HG02588 (cell line): Measurements from ENCODE around the gene COMMD2.

Source experiments
- ATAC-seq: cut with Tn5 transposase; IDR thresholded peaks from one replicate; pipeline ENCODE4 v1.9.1; 2021; ENCODE audit warnings: mild to moderate bottlenecking, moderate library complexity; ENCODE audit not compliant: unreplicated experiment

COMMD2 gene

DNA sequence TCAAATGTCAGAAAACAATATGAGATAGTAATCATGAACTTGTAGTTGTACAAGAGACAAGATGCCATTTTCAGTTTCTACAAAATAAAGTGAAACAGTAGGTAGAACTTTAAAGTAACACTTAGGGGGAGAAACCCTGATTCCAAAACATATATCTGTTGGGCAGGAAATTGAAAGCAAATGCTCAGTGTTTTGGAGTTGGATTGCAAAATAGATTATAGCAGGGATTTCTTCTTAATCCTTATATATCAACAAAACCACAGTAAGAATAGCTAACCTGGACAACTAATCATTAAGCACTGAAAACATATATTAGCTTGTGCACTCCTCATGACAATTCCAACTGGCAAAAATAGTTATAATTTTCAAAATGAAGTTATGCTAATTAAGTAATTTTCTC lies 46.9 kb downstream of the COMMD2 start:
- ATAC-seq: no peak

DNA sequence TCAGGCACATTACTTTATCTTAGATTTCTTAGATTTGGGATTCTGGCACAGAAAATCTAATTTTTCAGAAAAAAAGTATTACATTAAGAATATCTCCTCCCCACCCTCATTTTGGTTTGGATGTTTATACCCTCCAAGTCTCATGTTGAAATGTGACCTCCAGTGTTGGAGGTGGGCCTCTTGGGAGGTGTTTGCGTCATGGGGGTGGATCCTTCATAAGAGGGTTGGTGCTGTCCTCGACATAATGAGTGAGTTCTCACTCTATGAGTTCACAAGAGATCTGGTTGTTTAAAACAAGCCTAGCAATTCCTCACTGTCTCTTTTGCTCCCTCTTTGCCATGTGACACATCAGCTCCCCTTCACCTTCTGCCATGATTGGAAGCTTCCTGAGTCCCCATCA lies 48.8 kb downstream of the COMMD2 start:
- no peak for ATAC-seq

DNA sequence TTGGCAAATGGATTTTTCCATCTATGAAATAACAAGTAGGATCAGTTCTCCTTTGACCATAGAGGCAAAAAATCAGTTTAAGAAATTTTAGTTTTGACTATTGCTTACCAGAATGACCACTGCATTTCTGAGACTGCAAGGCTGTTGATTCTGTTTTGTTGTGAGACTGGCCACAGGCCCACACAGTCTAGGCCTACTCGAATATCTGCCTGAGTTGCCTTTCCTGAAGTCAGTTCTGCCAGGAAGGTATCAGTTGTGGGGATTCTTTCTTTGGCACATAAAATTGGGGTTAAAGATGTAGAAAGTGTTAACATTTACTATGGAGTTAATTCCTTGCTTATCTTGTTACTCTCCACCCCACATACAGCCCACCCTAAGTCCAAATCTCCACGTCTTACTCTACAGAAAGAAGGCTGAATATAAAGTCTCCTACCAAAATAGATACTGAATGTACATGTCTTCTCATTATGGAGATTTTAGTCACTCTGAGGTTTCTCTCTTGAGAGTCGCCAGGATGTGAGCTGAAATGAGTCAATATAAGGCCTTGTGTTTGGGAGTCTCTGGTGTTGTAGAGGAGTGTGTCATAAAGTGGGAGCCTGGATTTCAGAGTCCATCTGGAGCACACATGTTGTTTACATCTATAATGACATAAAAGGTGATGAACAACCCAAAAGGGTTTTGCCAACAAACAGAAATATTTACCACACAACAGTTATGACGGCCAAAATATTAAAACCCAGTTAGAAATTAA lies 49.4 kb downstream of the COMMD2 start:
- no peak for ATAC-seq

DNA sequence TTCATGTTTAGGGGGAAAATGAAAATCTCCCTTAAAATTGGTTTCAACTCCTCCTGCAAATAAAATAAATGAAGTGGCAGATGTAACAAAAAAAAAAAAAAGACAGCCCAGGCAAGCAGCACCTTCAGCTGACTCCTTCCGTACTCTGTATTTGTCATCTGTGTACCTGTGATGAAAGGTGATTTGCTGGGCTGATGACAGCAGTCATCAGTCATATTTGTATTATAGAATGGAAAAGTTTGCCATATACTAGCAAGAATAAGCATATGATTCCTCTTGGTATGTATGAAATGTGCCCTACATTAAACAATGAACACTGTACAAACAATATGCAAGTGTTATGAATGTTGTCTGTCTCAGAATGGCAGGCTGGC lies 50.3 kb downstream of the COMMD2 start:
- ATAC-seq: no peak

DNA sequence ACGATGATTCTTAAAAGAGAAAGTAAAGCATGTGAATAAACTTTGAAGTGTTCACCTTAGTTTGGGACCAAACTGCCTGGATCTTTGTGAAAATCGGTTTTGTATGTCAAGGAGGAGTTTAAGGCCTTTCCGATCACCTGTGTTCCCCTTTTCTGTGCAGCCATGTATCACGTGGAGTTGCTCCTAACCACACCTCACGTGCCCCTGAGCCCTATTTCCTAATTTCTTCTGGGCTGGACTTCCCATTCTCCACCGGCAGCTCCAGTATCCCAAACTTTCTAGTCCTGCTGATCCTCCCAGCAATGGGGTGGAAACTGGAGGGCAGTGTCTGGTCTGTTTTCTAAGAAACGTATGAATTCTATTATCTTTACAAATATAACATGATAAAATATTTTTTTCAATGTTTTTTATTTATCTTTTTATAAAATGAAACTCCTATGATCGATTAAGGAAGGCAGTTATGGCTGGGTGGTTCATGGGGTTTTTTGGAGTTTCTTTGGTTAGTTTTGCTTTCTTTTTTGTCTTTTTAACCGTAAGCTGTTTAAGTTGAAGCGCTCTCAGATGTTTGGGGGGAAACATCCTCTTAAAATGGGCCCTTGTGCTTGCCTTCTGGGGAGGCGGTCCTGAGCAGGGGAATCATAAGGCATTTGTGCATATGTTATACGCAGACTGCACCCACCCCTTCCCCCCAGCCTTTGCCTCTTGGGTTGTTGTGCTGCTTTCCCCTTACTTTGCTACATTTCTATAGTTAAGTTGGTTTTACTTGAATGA lies 50.9 kb downstream of the COMMD2 start:
- ATAC-seq: no peak
